Keratinocyte (primary cell): ENCODE data around the gene CD200R1L. TPM values are rescaled to one million over a fixed set of nuclear protein-coding genes. Genes with fewer than 3 reads are reported as not detected.

ENCODE experiments used
- DNase-seq: peaks from one replicate; pipeline ENCODE4 v3.0.0-alpha.2; 2011; ENCODE audit warnings: low read depth, missing footprints, low spot score
- FAIRE-seq: peaks from 2 replicates; lab custom pipeline; 2011; peaks lifted over from hg19 to GRCh38; lab: Jason Lieb, UNC
- H2AFZ ChIP-seq: 2 replicates; pipeline ENCODE4 v1.6.0; 2012; ENCODE audit warnings: low read length, control low read depth, inconsistent platforms; ENCODE audit not compliant: control insufficient read depth
- H3K27ac ChIP-seq: 2 replicates; pipeline ENCODE4 v1.5.1; 2011; ENCODE audit warnings: low read length; ENCODE audit not compliant: control insufficient read depth, insufficient read depth
- H3K27me3 ChIP-seq: 3 replicates; pipeline ENCODE4 v1.6.0; 2011; ENCODE audit warnings: low read length; ENCODE audit not compliant: control insufficient read depth, insufficient read depth; ENCODE audit errors: extremely low read depth
- H3K36me3 ChIP-seq, 2 experiments: 2 replicates in 1 of 2; 3 replicates in 1 of 2; pipeline ENCODE4 v1.5.1; 2011; ENCODE audit warnings: low read length in 2 of 2, mild to moderate bottlenecking in 1 of 2; ENCODE audit not compliant: control insufficient read depth in 2 of 2, insufficient read depth in 2 of 2; ENCODE audit errors: extremely low read depth in 1 of 2
- H3K4me1 ChIP-seq: 3 replicates; pipeline ENCODE4 v1.5.1; 2011; ENCODE audit warnings: low read length; ENCODE audit not compliant: control insufficient read depth, insufficient read depth; ENCODE audit errors: extremely low read depth
- H3K4me2 ChIP-seq: 3 replicates; pipeline ENCODE4 v1.6.0; 2011; ENCODE audit warnings: low read depth, low read length; ENCODE audit not compliant: control insufficient read depth, insufficient read depth; ENCODE audit errors: extremely low read depth
- H3K4me3 ChIP-seq, 3 experiments: fragments of 200-600 bp in 1 of 3; sonication (generic) in 1 of 3; 2 replicates in 2 of 3; 3 replicates in 1 of 3; pipeline ENCODE4 v1.5.1; 2011 to 2016; ENCODE audit warnings: low read length in 3 of 3, mild to moderate bottlenecking in 3 of 3, control low read depth in 2 of 3, inconsistent platforms in 1 of 3, low read depth in 1 of 3, mixed read lengths in 1 of 3, mixed run types in 1 of 3, moderate library complexity in 1 of 3; ENCODE audit not compliant: control insufficient read depth in 2 of 3, insufficient read depth in 2 of 3; ENCODE audit errors: extremely low read depth in 1 of 3
- H3K79me2 ChIP-seq: 2 replicates; pipeline ENCODE4 v1.6.0; 2012; ENCODE audit warnings: low read length; ENCODE audit not compliant: control insufficient read depth, insufficient read depth
- H3K9ac ChIP-seq: 3 replicates; pipeline ENCODE4 v1.6.0; 2011; ENCODE audit warnings: low read length; ENCODE audit not compliant: control insufficient read depth, insufficient read depth; ENCODE audit errors: extremely low read depth
- H3K9me1 ChIP-seq: 3 replicates; pipeline ENCODE4 v1.6.0; 2011; ENCODE audit warnings: low read length; ENCODE audit not compliant: control insufficient read depth, insufficient read depth; ENCODE audit errors: extremely low read depth
- H3K9me3 ChIP-seq: 2 replicates; pipeline ENCODE4 v1.5.1; 2012; ENCODE audit warnings: low read depth, low read length; ENCODE audit not compliant: control insufficient read depth
- H4K20me1 ChIP-seq: 3 replicates; pipeline ENCODE4 v1.6.0; 2011; ENCODE audit warnings: low read length; ENCODE audit not compliant: control insufficient read depth, insufficient read depth; ENCODE audit errors: extremely low read depth
- EZH2 ChIP-seq: IDR thresholded peaks from one replicate; pipeline ENCODE4 v1.6.1; 2012; ENCODE audit warnings: inconsistent platforms, mild to moderate bottlenecking, low read length, moderate library complexity
- dilution Hi-C: fragments of 300-500 bp; cut with MboI; formaldehyde crosslinking; loops from one replicate; pipeline ENCODE4 v1.7.0; 2020; ENCODE audit warnings: low sequenced_read_pairs; ENCODE audit not compliant: extremely low pct_ligation_motif_present
- polyA plus RNA-seq, 5 experiments: library from polyadenylated mRNA; depleted of rRNA in 3 of 5; stranded (reverse) in 3 of 5; stranded (forward) in 1 of 5; unstranded in 1 of 5; fragments of >200 nt; gene quantifications; 1 replicate in 1 of 5; 2 replicates in 3 of 5; 3 replicates in 1 of 5; pipeline versions ENCODE4 v1.2.1 to v1.2.3, GENCODE V29; 2011 to 2012; ENCODE audit warnings: missing spikeins in 2 of 5, low read depth in 1 of 5, low replicate concordance in 1 of 5
- TF ChIP-seq, protein P1 (sequence below), 3 experiments: IDR thresholded peaks in 1 of 3; conservative IDR thresholded peaks in 1 of 3; optimal IDR thresholded peaks in 1 of 3; 2 replicates in 2 of 3; 3 replicates in 1 of 3; pipeline versions ENCODE3 to v1.5.1; 2011; ENCODE audit warnings: low read length in 3 of 3, mild to moderate bottlenecking in 3 of 3, moderate library complexity in 2 of 3, control low read depth in 1 of 3, inconsistent platforms in 1 of 3; ENCODE audit not compliant: insufficient read depth in 2 of 3; ENCODE audit errors: extremely low read depth in 1 of 3

The CD200R1L gene
- polyA plus RNA-seq, 1 donor (not counting 4 experiments of a cell fraction or from before 2014, with no cell fraction given) = not detected

DNA sequence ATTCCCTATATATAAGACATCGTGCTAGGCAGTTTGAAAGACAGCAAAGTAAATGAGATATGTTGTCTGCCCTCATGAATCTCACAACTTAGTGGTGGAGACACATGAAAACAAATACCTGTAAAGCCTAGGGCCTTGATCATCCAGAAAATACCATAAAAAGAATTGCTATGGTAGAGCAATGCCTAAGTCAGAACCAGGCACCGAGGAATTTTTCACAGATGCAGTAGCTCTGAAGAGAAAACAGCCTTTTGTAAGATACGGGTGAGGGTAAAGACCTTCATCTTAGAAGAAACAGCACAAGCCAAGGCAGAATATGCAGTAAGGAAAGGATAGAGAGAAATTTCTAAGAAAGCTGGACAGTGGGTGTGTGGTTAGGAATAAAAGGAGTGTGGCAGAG is 36.1 kb downstream of the CD200R1L start:
- no peaks in the 10 kb centered on the region for H3K9me3 ChIP-seq
- H3K27ac ChIP-seq = no peak overlapping the region
- H2AFZ ChIP-seq = no peak overlapping the region
- H3K4me3 ChIP-seq = no peak overlapping the region
- H3K4me1 ChIP-seq = no peaks in the 10 kb centered on the region
- no peak overlapping the region for H3K4me2 ChIP-seq
- DNase-seq (no peak), FAIRE-seq (no peak)
- dilution Hi-C loops = no loop called here
- no peaks in the 10 kb centered on the region for H3K36me3 ChIP-seq
- no peaks in the 10 kb centered on the region for H3K27me3 ChIP-seq
- no peaks in the 10 kb centered on the region for H3K79me2 ChIP-seq
- TF ChIP-seq EZH2 = no peak
- TF ChIP-seq, protein P1, sequence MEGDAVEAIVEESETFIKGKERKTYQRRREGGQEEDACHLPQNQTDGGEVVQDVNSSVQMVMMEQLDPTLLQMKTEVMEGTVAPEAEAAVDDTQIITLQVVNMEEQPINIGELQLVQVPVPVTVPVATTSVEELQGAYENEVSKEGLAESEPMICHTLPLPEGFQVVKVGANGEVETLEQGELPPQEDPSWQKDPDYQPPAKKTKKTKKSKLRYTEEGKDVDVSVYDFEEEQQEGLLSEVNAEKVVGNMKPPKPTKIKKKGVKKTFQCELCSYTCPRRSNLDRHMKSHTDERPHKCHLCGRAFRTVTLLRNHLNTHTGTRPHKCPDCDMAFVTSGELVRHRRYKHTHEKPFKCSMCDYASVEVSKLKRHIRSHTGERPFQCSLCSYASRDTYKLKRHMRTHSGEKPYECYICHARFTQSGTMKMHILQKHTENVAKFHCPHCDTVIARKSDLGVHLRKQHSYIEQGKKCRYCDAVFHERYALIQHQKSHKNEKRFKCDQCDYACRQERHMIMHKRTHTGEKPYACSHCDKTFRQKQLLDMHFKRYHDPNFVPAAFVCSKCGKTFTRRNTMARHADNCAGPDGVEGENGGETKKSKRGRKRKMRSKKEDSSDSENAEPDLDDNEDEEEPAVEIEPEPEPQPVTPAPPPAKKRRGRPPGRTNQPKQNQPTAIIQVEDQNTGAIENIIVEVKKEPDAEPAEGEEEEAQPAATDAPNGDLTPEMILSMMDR (optimal IDR thresholded peaks at IDR 0.05 in 1 of 3, IDR thresholded peaks at IDR 0.05 in 1 of 3, conservative IDR thresholded peaks at IDR 0.05 in 1 of 3; ENCODE audit: extremely low read depth in 1 of 3, insufficient read depth in 2 of 3, low read length in 3 of 3) = no peak
- H3K9ac ChIP-seq = no peak overlapping the region
- no peaks in the 10 kb centered on the region for H4K20me1 ChIP-seq
- H3K9me1 ChIP-seq = no peaks in the 10 kb centered on the region

DNA sequence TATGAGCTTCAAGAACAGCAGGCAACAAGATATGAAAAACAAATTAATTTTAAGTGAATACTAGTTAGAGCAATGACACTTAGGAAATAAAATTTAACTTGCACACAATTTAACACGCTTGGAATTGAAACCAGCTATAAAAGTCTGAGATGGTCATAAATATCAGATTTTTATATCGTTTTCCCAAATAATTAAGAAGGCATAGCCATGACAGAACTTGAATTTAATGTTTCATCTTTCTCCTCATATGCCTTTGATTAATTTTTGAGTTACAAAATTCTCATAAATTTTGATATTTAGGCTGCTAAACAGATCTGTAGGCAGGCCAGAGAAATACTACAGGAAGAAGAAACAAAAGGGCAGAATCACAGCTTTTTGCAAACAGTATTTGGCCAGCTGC is 38.5 kb downstream of the CD200R1L start:
- Histone ChIP-seq H3K4me1 (no peaks in the 10 kb centered on the region), H4K20me1 (no peaks in the 10 kb centered on the region), H3K79me2 (no peaks in the 10 kb centered on the region), H3K36me3 (no peaks in the 10 kb centered on the region), H3K27ac (no peak overlapping the region), H2AFZ (no peak overlapping the region), H3K9ac (no peak overlapping the region), H3K4me3 (no peak overlapping the region), H3K9me3 (no peaks in the 10 kb centered on the region), H3K4me2 (no peak overlapping the region), H3K9me1 (no peaks in the 10 kb centered on the region), H3K27me3 (no peaks in the 10 kb centered on the region)
- dilution Hi-C loops = no loop called here
- FAIRE-seq (no peak), DNase-seq (no peak)
- TF ChIP-seq, protein P1 (optimal IDR thresholded peaks at IDR 0.05 in 1 of 3, IDR thresholded peaks at IDR 0.05 in 1 of 3, conservative IDR thresholded peaks at IDR 0.05 in 1 of 3; ENCODE audit: extremely low read depth in 1 of 3, insufficient read depth in 2 of 3, low read length in 3 of 3) = no peak
- no peak for TF ChIP-seq EZH2
